IMR-90 (cell line): Measurements from ENCODE around the gene TJP1. TPM values are rescaled to one million over a fixed set of nuclear protein-coding genes. Genes with fewer than 3 reads are reported as not detected.

Source experiments
- ATAC-seq: fragments of 200-7000 bp; cut with Tn5 transposase; 2 replicates; pipeline ENCODE4 v1.9.1; 2020; ENCODE audit warnings: low read depth, mild to moderate bottlenecking, moderate library complexity
- BruUV-seq: library from RNA; stranded (reverse); fragments of 400-500 nt; replicated peaks from 2 replicates; lab custom pipeline; 2021; lab: Mats Ljungman, UMichigan
- CTCF ChIA-PET: fragments of 300-600 bp; formaldehyde crosslinking; extraction: SDS; loops from one replicate; lab custom pipeline; 2021; ENCODE audit warnings: antibody characterized with exemption; lab: Yijun Ruan, JAX
- POLR2A ChIA-PET: fragments of 300-600 bp; sonication (Branson Sonifier 250); formaldehyde crosslinking; loops from one replicate; lab custom pipeline; 2022; ENCODE audit warnings: antibody characterized with exemption; ENCODE audit not compliant: unreplicated experiment; lab: Charles Lee
- DNase-seq: peaks from one replicate; pipeline ENCODE4 v3.0.0; 2013
- H2AFZ ChIP-seq: replicated peaks from 2 replicates; pipeline ENCODE3; 2013; ENCODE audit warnings: low read length, mild to moderate bottlenecking; ENCODE audit not compliant: poor library complexity
- H2AK5ac ChIP-seq: 2 replicates; pipeline ENCODE4 v1.6.1; 2013; ENCODE audit warnings: low read depth, low read length, inconsistent platforms
- H2AK9ac ChIP-seq: replicated peaks from 2 replicates; pipeline ENCODE3; 2013; ENCODE audit warnings: mild to moderate bottlenecking, low read depth, low read length, moderate library complexity; ENCODE audit not compliant: poor library complexity
- H2BK120ac ChIP-seq: 2 replicates; pipeline ENCODE4 v1.6.1; 2013; ENCODE audit warnings: low read depth, low read length, inconsistent platforms
- H2BK15ac ChIP-seq: 3 replicates; pipeline ENCODE4 v1.6.1; 2013; ENCODE audit warnings: low read depth, low read length, inconsistent platforms
- H2BK20ac ChIP-seq: 2 replicates; pipeline ENCODE4 v1.6.1; 2013; ENCODE audit warnings: low read depth, mild to moderate bottlenecking, inconsistent platforms, low read length, moderate library complexity
- H2BK5ac ChIP-seq: 2 replicates; pipeline ENCODE4 v1.6.1; 2013; ENCODE audit warnings: mild to moderate bottlenecking, low read depth, low read length, inconsistent platforms; ENCODE audit not compliant: poor library complexity, severe bottlenecking
- H3K14ac ChIP-seq: replicated peaks from 2 replicates; pipeline ENCODE4 v1.6.1; 2013; ENCODE audit warnings: low read depth, low read length, inconsistent platforms
- H3K18ac ChIP-seq: 2 replicates; pipeline ENCODE4 v1.6.1; 2013; ENCODE audit warnings: low read depth, low read length, control low read depth
- H3K23ac ChIP-seq: 2 replicates; pipeline ENCODE4 v1.6.1; 2013; ENCODE audit warnings: low read depth, low read length, inconsistent platforms
- H3K27ac ChIP-seq: 2 replicates; pipeline ENCODE4 v1.5.1; 2013; ENCODE audit warnings: mild to moderate bottlenecking, control low read depth, low read length; ENCODE audit not compliant: insufficient read depth
- H3K27me3 ChIP-seq: 2 replicates; pipeline ENCODE4 v1.6.1; 2013; ENCODE audit warnings: low read length; ENCODE audit not compliant: control insufficient read depth, insufficient read depth
- H3K36me3 ChIP-seq: 2 replicates; pipeline ENCODE4 v1.6.1; 2013; ENCODE audit warnings: low read length, mixed read lengths; ENCODE audit not compliant: control insufficient read depth, insufficient read depth
- H3K4ac ChIP-seq: 2 replicates; pipeline ENCODE4 v1.6.1; 2013; ENCODE audit warnings: low read depth, low read length, inconsistent platforms
- H3K4me1 ChIP-seq: 2 replicates; pipeline ENCODE4 v1.6.1; 2013; ENCODE audit warnings: low read length, mixed read lengths; ENCODE audit not compliant: control insufficient read depth, insufficient read depth
- H3K4me2 ChIP-seq: 2 replicates; pipeline ENCODE4 v1.6.1; 2013; ENCODE audit warnings: low read depth, mild to moderate bottlenecking, control low read depth, low read length, moderate library complexity
- H3K4me3 ChIP-seq: 2 replicates; pipeline ENCODE4 v1.5.1; 2013; ENCODE audit warnings: low read depth, mild to moderate bottlenecking, control low read depth, low read length, moderate library complexity; ENCODE audit not compliant: insufficient read depth
- H3K56ac ChIP-seq: 2 replicates; pipeline ENCODE4 v1.6.1; 2013; ENCODE audit warnings: low read length, inconsistent platforms; ENCODE audit not compliant: insufficient read depth; ENCODE audit errors: extremely low read depth
- H3K79me1 ChIP-seq, 2 experiments: 2 replicates each; pipeline ENCODE4 v1.6.1; 2013; ENCODE audit warnings: low read length in 2 of 2, inconsistent platforms in 1 of 2, low read depth in 1 of 2
- H3K9ac ChIP-seq: 2 replicates; pipeline ENCODE4 v1.6.1; 2013; ENCODE audit warnings: low read depth, low read length, control low read depth
- H3K9me1 ChIP-seq: 2 replicates; pipeline ENCODE4 v1.6.1; 2013; ENCODE audit warnings: low read length, inconsistent platforms; ENCODE audit not compliant: insufficient read depth
- H3K9me3 ChIP-seq: 2 replicates; pipeline ENCODE4 v1.6.1; 2013; ENCODE audit warnings: low read length; ENCODE audit not compliant: control insufficient read depth, insufficient read depth
- H4K20me1 ChIP-seq: 2 replicates; pipeline ENCODE4 v1.6.1; 2013; ENCODE audit warnings: low read length, inconsistent platforms; ENCODE audit not compliant: insufficient read depth
- H4K5ac ChIP-seq: 2 replicates; pipeline ENCODE4 v1.6.1; 2013; ENCODE audit warnings: mild to moderate bottlenecking, low read depth, low read length, control low read depth
- H4K8ac ChIP-seq, 2 experiments: 2 replicates each; pipeline ENCODE4 v1.6.1; 2013; ENCODE audit warnings: low read depth in 2 of 2, low read length in 2 of 2, control low read depth in 1 of 2, inconsistent platforms in 1 of 2
- H4K91ac ChIP-seq: 2 replicates; pipeline ENCODE4 v1.6.1; 2013; ENCODE audit warnings: low read depth, low read length, inconsistent platforms; ENCODE audit not compliant: insufficient read depth
- BHLHE40 ChIP-seq: fragments of 150-350 bp; IDR thresholded peaks from 2 replicates; pipeline ENCODE4 v1.6.1; 2016; ENCODE audit warnings: mild to moderate bottlenecking, low read depth, low read length
- CEBPB ChIP-seq: IDR thresholded peaks from 2 replicates; pipeline ENCODE4 v1.6.1; 2012; ENCODE audit warnings: low read depth, low read length, improper control_type of control experiment
- CHD1 ChIP-seq: IDR thresholded peaks from 2 replicates; pipeline ENCODE4 v1.6.1; 2012; ENCODE audit warnings: low read depth, low read length, improper control_type of control experiment
- FOS ChIP-seq: fragments of 150-350 bp; IDR thresholded peaks from 2 replicates; pipeline ENCODE4 v1.6.1; 2016; ENCODE audit warnings: low read depth, low read length
- MAFK ChIP-seq: IDR thresholded peaks from 2 replicates; pipeline ENCODE4 v1.6.1; 2012; ENCODE audit warnings: low read depth, low read length, improper control_type of control experiment
- MAZ ChIP-seq: IDR thresholded peaks from 2 replicates; pipeline ENCODE4 v1.6.1; 2012; ENCODE audit warnings: low read depth, mild to moderate bottlenecking, low read length, improper control_type of control experiment, moderate library complexity, borderline replicate concordance
- MXI1 ChIP-seq: IDR thresholded peaks from 2 replicates; pipeline ENCODE4 v1.6.1; 2012; ENCODE audit warnings: low read depth, mild to moderate bottlenecking, low read length, moderate library complexity, borderline replicate concordance
- NFE2L2 ChIP-seq: fragments of 150-350 bp; IDR thresholded peaks from 2 replicates; pipeline ENCODE4 v1.6.1; 2016; ENCODE audit warnings: low read depth, mild to moderate bottlenecking, low read length
- POLR2A ChIP-seq: IDR thresholded peaks from 2 replicates; pipeline ENCODE4 v1.6.1; 2012; ENCODE audit warnings: mild to moderate bottlenecking, low read depth, low read length
- RCOR1 ChIP-seq: IDR thresholded peaks from 2 replicates; pipeline ENCODE4 v1.6.1; 2012; ENCODE audit warnings: mild to moderate bottlenecking, low read length, improper control_type of control experiment; ENCODE audit not compliant: insufficient replicate concordance
- RFX5 ChIP-seq: IDR thresholded peaks from 2 replicates; pipeline ENCODE4 v1.8.0; 2012; ENCODE audit warnings: low read depth, mild to moderate bottlenecking, low read length, moderate library complexity
- SMC3 ChIP-seq: fragments of 150-350 bp; IDR thresholded peaks from 2 replicates; pipeline ENCODE4 v1.6.1; 2016; ENCODE audit warnings: low read depth, mild to moderate bottlenecking, antibody characterized with exemption, low read length, moderate library complexity
- WGBS, 2 experiments: methylation state at CpG; one replicate each; pipeline versions ENCODE4 v1.1.5 to v1.1.7; 2013; ENCODE audit warnings: missing lambda C conversion rate in 2 of 2; ENCODE audit not compliant: insufficient read length in 1 of 2; ENCODE audit errors: extremely low coverage in 2 of 2; 5-methylcytosine and 5-hydroxymethylcytosine counted together
- dilution Hi-C: fragments of 300-500 bp; cut with HindIII; formaldehyde crosslinking; loops from one replicate; pipeline ENCODE4 v1.14.3; 2018; ENCODE audit warnings: low sequenced_read_pairs; ENCODE audit not compliant: unreplicated experiment
- in situ Hi-C: fragments of 300-500 bp; cut with MboI; formaldehyde crosslinking; loops from 3 replicates; pipeline ENCODE4 v1.14.3; 2019; ENCODE audit warnings: low sequenced_read_pairs, inconsistent platforms, mixed read lengths
- intact Hi-C: fragments of 100-400 bp; cut with micrococcal nuclease; formaldehyde crosslinking; loops from 2 replicates; pipeline ENCODE4 v1.10.0; 2022
- polyA plus RNA-seq, 3 experiments: library from polyadenylated mRNA; depleted of rRNA; stranded (reverse); fragments of >200 nt; gene quantifications; 2 replicates each; pipeline ENCODE4 v1.2.3, GENCODE V29; 2012; ENCODE audit warnings: low replicate concordance in 1 of 3
- total RNA-seq: library from RNA; depleted of rRNA; stranded (reverse); fragments of >200 nt; gene quantifications from 2 replicates; pipeline ENCODE4 v1.2.3, GENCODE V29; 2012
- TF ChIP-seq, protein P1 (sequence below): conservative IDR thresholded peaks from 2 replicates; pipeline ENCODE4 v1.5.1; 2012; ENCODE audit warnings: mild to moderate bottlenecking, low read depth, low read length, improper control_type of control experiment
- TF ChIP-seq, protein P2 (sequence below): fragments of 150-350 bp; IDR thresholded peaks from 2 replicates; pipeline ENCODE4 v1.6.1; 2016; ENCODE audit warnings: low read depth, mild to moderate bottlenecking, low read length, moderate library complexity, borderline replicate concordance
- TF ChIP-seq, protein P3 (sequence below): fragments of 150-350 bp; IDR thresholded peaks from 2 replicates; pipeline ENCODE4 v1.6.1; 2017; ENCODE audit warnings: mild to moderate bottlenecking, antibody characterized with exemption, low read length, low read depth

TJP1 gene
- total and polyA plus RNA-seq, 2 of the 4 experiments (the other 2 are of a cell fraction) = 42.2 to 43.4 TPM

DNA sequence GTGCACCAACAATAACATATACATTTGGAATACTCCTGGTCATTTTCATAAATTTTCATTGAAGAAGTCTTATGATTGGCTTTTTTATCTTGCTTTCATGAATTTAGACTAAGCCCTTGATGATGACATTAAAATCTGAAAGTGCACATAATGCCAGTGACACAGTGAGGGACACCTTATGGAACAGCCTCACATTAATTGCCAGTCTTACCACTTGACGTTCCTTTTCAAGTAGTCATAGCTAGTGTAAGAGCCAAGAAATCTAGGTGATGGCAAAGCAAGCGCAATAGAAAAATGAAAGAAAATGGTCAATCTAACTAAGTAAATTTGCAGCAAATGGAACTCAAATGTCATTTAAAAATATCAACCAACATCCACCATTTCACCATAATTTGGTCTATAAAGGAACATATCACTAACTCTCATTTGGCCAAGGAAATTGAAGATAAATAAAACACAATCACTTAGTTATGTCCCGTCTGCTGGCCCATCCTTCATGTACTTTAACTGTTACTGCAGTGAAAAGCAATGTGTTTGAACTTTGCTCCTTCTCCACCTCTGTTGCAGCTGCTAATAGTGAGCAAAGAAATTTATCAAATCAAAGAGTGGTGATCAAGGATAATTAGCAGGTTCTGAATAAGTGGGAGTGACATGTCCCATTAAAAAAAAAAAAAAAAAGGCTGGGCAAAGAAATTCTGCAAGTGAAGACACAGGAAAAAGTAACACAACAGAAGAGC is 110.0 kb downstream of the TJP1 start:
- Histone ChIP-seq H3K4me2 (no peak overlapping the region), H3K4me1 (no peaks in the 10 kb centered on the region), H3K4ac (no peak overlapping the region), H3K27me3 (no peaks in the 10 kb centered on the region), H4K8ac (no peak overlapping the region), H3K56ac (no peak overlapping the region), H2BK20ac (no peak overlapping the region), H3K14ac (no peak overlapping the region), H3K18ac (no peak overlapping the region), H2BK120ac (no peak overlapping the region), H4K20me1 (no peaks in the 10 kb centered on the region), H3K79me1 (peaks cover 5 to 18% of the 10 kb centered on the region in 2 experiments; a peak in 2 of 4 replicates), H2AFZ (no peak overlapping the region), H2AK5ac (no peak overlapping the region), H3K36me3 (peaks cover 37% of the 10 kb centered on the region), H3K9me1 (peaks cover 1% of the 10 kb centered on the region; the same call in 1 of the 2 replicates), H3K23ac (no peak overlapping the region), H3K9ac (no peak overlapping the region), H2BK5ac (no peak overlapping the region), H2BK15ac (no peak overlapping the region), H3K27ac (no peak overlapping the region), H3K9me3 (no peaks in the 10 kb centered on the region), H4K91ac (no peak overlapping the region), H2AK9ac (no peak overlapping the region), H4K5ac (no peak overlapping the region), H3K4me3 (no peak overlapping the region)
- POLR2A ChIA-PET = no interaction called here
- DNase-seq = no peak
- dilution Hi-C loops = no loop called here
- no peak for TF ChIP-seq SMC3
- TF ChIP-seq NFE2L2 = no peak
- no peak for TF ChIP-seq RCOR1
- TF ChIP-seq BHLHE40 = no peak
- no peak for TF ChIP-seq FOS
- no peak for TF ChIP-seq CHD1
- TF ChIP-seq RFX5 = no peak
- TF ChIP-seq, protein P1, sequence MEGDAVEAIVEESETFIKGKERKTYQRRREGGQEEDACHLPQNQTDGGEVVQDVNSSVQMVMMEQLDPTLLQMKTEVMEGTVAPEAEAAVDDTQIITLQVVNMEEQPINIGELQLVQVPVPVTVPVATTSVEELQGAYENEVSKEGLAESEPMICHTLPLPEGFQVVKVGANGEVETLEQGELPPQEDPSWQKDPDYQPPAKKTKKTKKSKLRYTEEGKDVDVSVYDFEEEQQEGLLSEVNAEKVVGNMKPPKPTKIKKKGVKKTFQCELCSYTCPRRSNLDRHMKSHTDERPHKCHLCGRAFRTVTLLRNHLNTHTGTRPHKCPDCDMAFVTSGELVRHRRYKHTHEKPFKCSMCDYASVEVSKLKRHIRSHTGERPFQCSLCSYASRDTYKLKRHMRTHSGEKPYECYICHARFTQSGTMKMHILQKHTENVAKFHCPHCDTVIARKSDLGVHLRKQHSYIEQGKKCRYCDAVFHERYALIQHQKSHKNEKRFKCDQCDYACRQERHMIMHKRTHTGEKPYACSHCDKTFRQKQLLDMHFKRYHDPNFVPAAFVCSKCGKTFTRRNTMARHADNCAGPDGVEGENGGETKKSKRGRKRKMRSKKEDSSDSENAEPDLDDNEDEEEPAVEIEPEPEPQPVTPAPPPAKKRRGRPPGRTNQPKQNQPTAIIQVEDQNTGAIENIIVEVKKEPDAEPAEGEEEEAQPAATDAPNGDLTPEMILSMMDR = no peak
- no peak for TF ChIP-seq CEBPB
- TF ChIP-seq, protein P2, sequence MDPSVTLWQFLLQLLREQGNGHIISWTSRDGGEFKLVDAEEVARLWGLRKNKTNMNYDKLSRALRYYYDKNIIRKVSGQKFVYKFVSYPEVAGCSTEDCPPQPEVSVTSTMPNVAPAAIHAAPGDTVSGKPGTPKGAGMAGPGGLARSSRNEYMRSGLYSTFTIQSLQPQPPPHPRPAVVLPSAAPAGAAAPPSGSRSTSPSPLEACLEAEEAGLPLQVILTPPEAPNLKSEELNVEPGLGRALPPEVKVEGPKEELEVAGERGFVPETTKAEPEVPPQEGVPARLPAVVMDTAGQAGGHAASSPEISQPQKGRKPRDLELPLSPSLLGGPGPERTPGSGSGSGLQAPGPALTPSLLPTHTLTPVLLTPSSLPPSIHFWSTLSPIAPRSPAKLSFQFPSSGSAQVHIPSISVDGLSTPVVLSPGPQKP = no peak
- TF ChIP-seq POLR2A = no peak
- no peak for TF ChIP-seq MAZ
- no peak for TF ChIP-seq MAFK
- TF ChIP-seq, protein P3, sequence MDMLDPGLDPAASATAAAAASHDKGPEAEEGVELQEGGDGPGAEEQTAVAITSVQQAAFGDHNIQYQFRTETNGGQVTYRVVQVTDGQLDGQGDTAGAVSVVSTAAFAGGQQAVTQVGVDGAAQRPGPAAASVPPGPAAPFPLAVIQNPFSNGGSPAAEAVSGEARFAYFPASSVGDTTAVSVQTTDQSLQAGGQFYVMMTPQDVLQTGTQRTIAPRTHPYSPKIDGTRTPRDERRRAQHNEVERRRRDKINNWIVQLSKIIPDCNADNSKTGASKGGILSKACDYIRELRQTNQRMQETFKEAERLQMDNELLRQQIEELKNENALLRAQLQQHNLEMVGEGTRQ = no peak
- no peak for TF ChIP-seq MXI1
- no TSS peak for BruUV-seq
- in situ Hi-C loops = no loop called here
- no peak for ATAC-seq
- no CpG with 5 or more reads among the region's 3 CpGs for WGBS, 2 experiments
- CTCF ChIA-PET = interaction anchor here (0.6 to 1.2 kb wide), 2 partner anchors 214 to 364 kb away, joined by 3 to 6 read pairs; no protein-coding TSS in a partner anchor
- intact Hi-C loops = loop anchor here (2.0 kb wide), 1 partner anchor 14 kb away; no protein-coding TSS in a partner anchor
